ENCODE data around the gene AMOTL2.

AMOTL2 gene

DNA sequence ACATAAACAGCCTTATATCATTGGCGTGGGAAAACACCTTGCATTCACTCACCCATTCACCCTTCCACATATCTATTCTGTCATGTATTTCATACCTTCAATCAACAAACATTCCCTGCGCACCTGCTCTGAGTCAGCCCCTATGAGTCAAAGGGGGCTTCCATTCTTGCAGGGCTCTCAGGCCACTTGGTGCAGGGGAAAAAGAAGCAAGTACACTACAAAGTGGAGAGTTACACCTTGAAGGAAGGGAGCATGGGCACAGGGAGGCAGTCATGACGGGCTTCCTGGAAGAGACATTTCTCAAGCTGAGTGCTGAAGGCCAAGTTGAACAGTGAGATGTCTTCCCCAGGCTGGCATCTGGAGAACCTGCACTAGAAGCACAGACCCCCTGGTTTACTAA lies 4.6 kb upstream of the AMOTL2 start:
- no peak for DNase-seq (ENCODE audit: low read depth)

DNA sequence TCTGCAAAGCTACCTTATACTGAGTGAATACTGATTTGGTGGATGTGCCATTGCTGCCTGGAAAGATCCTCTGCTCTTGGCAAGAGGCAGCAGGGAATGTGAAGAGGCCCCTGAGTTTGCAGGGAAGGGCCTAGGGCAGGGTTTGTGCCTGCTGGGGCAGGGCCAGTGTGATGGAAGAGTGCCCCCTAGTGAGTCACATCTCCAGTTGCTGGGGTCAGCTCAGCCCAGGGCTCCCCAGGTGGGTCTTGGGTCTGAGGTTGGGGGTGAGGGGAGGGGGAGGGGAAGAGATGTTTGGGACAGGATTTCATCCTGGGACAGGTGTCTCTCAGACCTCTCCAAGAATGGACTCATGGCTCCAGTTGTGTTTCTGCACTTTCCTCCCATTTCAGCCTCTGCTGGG lies 4.1 kb upstream of the AMOTL2 start:
- DNase-seq (ENCODE audit: low read depth) = no peak

DNA sequence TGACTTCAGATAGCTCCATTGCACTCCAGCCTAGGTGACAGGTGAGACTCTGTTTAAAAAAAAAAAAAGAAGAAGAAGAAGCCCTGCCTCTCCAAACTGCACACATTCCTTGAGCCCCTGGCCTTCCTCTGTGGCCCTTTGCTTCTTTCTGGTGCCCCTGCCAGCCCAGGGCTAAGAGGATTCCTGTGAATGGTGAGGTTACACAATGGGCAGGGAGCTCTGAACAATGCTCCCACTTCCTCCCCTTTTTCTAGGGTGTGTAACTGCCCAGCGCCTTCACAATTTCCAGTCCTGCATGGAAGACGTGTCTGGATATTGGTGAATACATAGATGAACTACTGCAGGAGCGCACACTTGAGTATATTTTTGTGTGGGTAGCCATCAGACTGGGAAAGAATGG lies 3.6 kb upstream of the AMOTL2 start:
- DNase-seq (ENCODE audit: low read depth) = no peak

DNA sequence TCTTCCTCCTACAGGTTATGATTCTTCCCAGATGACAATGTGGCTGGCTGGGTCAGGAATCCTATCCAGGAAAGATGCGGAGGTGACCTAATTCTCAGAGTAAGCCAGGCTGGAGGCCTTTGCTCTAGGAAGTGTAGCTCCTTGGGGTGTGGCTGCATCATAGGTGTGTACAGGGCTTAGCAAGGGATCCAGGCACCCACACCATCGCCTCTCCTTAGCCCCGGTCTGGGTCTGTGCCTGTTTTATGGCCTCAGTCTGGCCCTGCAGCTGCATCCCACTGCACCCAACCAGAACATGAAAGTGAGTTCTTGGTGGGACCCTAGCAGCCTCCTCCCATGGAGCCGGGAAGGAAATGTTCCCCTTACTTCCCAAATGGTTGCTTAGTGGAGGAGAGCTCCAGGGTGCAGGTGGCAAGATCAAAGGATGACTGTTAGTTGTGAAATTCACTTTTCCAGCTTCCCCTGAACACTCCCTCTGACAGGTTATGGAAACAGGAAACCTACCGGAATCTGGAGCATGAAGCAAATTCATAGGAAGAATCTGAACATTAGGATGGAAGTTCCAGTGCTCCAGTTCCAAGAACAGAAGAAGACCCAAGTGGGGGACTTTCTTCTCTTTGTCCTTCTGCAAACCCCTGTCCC lies 2.7 kb upstream of the AMOTL2 start:
- no peak for DNase-seq (ENCODE audit: low read depth)

DNA sequence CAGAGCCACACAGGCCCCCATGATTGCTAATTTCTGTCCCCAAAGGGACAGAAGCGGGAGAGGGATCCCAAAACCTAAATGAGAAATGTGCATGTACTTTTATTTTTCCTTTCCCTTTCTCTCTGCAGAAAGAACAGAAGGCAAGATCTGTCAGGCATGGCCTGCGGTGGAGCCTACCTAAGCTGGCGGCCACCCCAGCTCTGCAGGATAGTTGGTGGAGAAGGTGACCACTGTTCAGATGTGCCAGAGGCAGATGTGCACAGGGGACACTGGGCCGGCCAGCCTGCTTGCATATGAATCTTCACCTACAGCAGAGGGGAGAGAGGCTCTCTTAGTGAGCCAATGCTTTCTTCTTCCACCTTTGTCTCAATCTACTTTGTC lies 2.1 kb upstream of the AMOTL2 start:
- DNase-seq (ENCODE audit: low read depth) = no peak

DNA sequence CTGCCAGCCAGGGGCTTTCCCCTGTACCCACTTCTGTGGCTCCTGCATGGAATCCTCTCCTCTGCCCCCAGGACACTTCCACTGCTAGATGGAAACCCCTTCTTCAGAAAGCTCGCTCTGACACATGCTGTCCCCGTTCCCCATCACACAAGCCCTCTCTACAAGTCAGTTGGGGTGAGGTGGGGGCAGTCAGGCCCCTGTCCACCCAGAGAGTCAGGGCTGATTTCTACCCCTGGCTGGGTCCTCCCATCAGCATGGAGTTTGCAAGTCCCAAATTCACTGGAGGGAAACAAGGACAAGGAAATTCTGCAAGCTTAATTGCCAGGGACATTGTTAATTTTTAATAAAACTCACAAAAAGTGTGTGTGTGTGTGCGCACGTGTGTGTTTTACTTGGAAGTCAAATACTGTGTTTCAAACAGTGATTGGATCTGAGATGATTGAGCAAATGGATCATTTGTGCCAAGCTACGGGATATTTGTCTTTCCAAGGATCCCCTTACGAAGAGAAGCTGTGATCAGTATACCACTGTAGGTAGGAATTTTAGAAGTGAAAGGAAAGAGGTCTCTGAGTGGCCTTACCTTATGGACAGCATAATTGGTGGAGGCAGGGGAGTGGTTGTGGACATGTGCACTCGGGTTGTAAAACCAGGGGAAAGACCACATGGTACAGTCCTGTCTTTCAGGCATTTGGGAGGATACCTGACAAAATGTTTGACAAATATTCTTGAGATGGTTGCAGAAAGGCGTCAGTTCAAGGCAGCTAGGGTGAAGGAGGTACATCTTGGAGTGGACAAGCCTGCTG lies 1.5 kb upstream of the AMOTL2 start:
- no peak for DNase-seq (ENCODE audit: low read depth)

DNA sequence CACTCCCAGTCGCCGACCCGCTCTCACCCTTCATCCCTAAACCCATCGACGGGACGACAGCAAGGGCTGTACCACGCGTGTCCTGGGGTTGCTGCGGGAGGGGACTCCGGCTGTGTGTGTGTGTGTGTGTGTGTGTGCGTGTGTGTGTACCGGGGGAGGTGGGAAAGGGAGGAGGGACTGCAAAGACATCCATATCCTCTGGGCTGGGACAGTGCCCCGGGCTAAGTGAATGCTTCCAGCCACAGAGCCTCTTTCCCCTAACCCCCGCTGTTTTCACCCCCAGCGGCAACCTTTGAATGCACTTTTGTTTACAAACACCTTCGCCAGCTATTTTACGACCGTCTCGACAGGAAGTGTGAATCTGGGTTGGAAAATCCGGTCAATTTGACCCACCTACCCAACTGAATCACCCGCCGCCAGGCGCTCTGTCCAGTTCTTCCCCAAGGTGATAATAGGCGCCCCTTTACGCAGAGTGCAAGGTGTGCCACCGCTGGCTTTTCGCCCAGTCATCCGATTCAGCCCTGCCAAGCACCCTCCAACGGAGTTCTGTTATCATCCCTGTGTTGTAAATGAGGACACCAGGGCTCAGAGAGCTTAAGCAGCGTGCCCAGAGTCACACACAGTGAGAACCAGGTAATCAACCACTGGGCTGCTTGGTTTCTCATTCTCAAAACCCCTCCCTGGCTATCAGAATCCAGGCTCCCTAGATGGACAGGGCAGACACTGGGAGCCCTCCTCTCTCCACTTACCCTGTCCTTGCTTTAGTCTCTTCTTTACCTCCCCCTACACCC lies 739 bp upstream of the AMOTL2 start:
- DNase-seq (ENCODE audit: low read depth) = no peak

DNA sequence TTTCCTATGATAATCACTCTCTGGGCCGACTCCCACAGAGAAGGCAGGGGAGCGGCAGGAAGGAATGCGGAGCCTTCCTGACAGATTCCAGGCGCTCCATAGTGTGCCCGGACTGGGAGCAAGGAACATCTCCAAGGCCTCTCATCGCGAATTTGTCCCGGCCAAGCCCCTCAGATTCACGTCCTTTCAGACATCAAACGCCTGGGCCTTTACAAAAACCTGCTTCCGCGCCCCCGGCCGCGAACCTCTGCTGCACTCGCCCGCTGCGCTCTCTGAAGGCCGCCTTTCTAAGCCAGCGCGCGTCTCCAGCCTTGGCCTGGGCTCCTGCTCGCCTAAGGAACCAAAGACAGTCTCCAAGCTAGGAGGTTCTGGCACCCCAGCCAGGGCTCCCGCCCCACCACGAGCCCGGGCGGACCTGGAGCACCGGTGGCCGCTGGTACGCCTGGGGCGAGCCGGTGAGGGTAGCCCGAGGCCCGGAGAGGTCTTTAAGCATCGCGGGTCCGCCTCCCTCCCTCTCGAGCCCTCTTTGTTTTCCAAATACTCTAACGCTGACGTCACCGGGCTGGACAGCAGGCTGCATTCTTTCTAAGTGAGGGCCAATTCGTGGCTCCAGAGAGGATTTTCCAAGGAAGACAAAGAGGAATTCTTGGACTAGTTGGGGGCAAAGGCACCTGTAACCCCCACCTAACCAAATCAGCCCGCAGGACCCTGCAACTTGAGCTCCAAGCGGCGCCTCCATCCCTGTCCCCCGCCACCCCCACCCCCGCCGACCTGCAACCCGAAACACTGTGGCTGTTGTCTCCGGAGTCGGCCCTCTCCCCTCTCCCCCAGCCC lies 759 bp downstream of the AMOTL2 start:
- no peak for DNase-seq (ENCODE audit: low read depth)

DNA sequence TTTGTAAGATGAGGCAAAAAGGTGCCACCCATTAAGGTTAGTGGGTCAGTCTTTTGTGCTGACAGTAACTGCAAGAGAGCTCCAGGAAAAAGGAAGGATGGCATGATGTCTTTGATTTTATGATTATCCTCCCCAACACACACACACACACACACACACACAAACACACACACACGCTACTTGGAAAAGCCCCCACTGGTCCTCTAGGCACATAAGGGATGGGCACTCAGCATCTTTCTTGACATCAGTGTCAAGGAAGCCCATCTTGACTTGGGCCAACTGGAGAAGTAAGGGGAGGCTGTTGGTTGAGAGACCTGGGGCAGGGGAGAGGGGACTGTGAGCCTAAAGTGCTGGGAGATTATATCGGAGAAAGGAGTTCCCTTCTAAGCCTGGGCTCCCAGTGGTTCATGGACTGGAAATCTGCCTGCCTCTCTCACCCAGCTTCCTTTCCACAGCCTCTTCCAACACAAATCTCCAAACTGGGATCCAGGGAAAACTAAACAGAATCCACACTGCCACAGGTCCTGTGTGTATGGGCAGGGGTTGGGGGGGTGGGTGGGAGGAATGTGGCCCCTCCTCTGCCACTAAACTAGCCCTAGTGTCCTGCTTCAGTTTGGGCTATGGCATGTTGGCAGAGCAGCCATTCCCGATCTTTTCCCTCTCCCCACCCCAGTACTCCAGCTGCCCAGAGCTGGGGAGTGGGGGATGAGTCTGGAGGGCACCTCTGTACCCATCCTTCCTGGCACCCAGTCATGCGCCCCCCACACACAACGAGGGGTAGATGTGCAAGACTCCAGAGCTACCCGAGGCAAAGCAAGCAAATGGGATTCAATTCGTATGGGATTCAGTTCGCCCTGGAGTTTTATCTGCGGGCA lies 1.6 kb downstream of the AMOTL2 start:
- DNase-seq (ENCODE audit: low read depth) = no peak

DNA sequence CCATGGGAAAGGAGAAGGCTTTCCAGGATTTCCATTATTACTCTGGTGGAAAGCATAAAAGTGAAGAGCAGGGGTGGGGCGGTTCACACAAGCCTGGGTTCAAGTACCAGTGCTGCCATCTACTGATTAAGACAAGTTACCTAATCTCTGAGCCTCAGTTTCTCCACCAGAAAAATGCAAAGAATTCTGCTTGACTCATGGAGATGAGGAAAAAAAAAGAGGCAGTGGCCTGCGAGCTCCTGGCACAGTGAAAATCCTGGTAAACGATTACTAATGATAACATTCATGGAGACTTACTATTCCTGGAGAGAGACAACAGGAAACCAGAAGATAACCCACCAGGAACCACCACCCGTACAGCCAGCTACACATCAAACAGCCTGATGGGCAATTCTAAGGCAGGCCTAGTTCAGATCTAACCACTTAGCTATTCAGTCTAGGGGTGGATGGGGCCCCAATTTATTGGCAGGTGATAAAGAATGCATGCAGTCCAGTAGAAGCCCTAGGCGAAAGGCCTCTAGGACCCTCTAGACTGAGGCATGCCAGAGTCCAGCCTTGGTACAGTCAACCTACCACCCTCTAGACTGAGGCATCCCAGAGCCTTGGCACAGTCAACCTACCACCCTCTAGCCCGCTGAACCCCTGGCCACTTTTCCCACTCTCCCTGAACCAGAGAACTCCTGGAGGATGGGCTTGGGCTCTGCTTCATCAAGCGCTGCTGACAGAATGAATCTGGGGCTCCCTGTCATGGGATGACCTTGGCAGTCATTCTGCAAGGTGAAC lies 2.5 kb downstream of the AMOTL2 start:
- DNase-seq (ENCODE audit: low read depth) = no peak

DNA sequence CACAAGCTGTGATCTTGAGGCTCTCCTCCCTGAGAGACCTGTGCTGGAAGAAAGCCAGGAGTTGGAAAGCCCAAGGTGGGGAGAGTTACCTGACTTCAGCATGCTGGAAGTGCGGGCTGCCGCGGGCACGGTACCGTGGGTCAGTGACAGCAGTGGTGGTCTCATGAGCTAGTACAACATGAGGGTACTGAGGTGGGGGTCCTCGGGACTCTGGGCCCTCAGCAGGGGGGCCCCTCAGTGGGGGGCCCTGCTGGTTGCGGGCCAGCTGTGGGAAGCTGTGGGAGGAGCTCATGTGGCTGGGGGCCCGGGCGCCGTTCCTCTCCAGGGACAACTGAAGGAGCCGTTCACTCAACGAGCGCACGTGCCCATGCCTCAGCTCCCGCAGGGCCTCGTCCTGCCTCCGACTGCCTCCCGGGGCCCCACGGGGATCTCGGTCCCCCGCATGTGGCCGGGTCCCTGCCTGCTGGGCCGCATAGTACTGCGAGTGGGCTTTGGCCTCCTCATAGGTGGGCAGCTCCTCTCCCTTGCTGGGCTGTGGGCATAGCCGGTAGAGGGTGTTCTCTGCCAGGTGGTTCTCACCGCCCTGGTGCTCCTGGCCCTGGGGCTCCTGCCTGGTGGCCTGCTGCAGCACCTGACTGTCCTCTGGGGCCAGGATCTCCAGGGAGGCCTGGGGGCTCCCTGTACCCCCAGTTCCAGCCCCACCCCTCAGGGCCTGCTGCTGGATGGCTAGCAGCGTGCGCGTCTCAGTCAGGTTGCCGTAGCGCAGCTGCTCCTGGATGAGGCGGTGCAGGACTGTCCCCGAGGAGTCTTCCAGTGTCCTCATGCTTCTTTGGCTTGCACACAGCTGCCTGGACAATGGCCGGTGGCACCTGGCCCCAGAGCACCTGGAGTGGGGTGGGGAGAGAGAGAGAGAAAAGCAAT lies 3.4 kb downstream of the AMOTL2 start:
- no peak for DNase-seq (ENCODE audit: low read depth)

DNA sequence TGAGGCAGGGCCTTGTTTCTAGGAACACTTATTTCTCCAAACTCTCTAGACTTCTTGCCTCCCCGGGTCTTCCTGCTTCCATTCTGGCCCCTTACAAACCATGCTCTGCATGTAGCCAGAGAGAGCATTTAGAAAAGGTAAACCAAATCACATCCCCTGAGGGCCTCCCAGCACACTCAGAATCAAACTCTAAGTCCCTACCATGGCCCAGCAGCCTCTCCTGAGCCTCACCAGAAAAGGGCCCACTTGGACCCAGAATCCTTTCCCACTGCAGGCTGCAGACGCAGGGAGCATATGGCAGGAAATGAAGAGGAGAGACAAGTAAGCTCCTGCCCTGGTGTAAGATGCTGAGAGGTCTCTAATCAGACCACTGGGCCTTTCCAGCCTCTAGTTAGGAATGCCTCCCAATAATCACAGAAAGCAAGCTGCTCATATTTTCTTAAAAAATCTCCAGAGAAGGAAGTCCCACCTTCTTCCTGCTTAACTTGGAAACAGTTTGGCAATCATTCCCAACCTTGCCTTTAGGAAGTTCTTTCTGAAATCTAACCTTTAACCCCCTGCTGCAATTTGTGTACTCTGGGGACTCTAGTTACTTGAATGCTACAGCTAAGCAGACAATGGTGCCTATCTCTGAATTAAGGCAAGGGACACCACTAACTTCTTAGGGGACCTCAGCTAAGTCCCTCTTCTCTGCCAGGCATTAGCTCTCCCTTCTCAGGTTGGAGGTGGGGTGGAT lies 4.2 kb downstream of the AMOTL2 start:
- DNase-seq (ENCODE audit: low read depth) = no peak

DNA sequence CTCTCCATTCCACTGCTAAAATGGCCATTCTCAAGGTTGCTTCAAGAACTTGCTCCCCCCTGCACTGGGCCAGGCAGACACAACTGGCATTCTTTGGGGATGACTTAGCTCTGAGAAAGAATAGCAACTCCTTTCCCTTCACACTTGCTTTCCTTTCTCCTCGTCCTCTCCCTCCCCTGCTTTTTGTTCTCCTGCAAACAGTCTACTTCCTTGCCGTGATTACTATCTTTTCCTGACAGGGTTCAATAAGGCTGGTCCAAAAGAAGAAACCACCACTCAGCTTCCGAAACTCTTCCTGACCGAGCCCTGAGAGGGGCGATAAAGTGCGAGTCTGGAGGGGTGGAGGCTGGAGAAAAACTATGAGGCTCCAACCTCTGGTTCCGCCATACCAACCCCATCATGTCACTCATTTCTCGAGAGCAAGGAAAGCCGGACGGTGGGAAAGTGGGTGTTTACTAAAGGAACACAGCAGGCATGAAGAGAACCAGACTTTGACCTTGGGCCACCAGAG lies 5.0 kb downstream of the AMOTL2 start:
- DNase-seq (ENCODE audit: low read depth) = no peak

DNA sequence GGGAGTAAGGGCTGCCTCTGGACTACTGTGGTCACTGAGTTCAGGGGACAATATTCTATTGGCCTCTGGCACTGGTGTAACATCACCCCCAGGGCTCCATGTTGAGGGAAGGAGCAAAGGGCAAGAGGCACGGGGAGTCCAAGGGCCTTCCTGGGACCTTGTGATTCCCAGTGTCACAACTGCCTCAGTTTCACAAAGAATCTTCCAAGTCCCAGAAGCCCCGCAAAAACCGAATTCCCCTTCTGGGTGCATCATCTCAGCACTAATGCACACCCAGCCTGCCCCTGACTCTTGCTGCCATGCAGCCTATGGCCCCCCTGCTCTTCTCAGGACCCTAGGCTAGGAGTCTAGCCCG lies 5.5 kb downstream of the AMOTL2 start:
- no peak for DNase-seq (ENCODE audit: low read depth)

DNA sequence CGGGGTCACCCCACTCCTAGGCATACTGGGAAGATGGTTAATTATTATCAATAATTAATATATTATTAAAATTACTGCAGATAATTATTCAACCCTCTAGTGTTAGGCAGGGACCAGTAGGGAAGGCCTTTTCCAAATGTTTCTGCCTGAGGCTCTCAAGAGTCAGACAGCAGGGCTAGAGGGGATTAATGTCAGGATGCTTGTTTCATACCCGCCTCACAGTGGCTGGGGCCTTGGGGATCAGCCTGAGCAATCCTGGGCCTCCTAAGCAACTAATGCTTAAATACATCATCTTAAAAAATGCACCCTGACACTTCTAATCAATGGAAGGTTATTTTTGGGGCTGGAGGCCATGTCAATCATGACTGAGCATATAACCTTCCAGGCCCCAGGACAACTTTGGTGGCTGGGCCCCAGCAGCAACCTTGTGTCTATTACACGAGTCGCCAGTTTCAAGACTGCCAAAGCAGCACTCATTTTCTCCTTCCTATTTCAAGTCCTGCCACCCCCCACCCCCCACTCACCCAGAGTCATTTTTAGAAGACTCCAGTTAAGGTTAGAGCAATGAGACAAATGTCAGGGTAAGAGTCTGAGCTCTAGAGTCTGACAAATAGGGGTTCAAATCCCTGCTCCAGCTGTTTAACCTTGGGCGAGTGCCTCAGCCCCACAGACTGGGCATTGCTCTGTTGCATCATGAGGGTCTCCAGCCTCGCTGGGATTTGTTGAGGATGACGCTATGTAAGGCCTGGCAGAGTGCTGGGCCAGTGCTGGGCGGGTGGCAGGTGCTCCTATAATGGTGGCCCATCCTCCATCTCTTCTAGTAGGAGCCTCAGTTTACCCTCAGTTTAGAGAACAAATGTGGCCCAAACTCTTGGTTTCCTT lies 6.1 kb downstream of the AMOTL2 start:
- DNase-seq (ENCODE audit: low read depth) = no peak

DNA sequence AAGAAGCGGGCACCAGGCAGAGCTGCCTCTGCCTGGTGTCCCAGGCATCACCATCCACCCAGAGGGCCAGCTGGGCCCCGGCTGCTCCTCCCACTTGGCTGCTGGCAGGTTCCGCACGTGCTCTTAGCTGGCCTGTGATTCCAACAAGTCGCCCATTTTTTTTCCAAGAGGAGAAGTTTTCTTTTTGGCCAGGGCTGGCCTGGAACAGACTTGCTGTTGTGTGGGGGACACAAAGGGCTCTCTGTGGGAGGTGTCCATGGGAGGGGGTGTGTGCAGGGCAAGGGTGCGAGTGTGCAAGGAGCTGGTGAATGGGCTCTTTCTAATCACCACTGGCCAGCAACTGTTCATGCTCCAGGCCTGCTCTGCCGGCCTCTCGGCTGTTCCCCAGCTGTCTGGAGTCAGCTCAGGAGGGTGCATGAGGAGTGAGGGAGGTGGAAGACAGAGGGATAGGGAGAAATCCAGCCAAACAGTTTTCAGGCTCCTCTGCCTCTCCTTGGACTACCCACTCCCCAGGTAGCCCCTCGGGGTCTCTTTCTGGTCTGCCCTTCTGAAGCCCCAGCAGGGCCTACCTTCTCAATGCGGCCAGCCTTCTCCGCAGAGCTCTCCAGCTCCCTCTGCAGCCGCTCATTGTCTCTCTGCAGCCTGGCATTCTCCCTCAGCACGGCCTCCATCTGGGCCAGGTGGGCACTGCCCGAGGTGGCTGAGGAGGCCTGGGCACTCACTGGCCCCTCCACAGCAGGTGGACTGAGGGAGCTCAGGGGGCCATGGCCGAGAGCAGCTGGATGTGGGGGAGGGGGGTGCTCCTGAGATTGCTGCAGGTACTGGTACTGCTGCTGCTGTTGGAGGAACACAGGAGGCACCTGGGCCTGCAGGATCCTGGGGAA lies 7.1 kb downstream of the AMOTL2 start:
- no peak for DNase-seq (ENCODE audit: low read depth)
